Keratinocyte (primary cell): Measurements from ENCODE around the gene RAD18.

Source experiments
- CTCF ChIP-seq, 3 experiments: IDR thresholded peaks in 1 of 3; conservative IDR thresholded peaks in 1 of 3; optimal IDR thresholded peaks in 1 of 3; 2 replicates in 2 of 3; 3 replicates in 1 of 3; pipeline versions ENCODE3 to v1.5.1; 2011; ENCODE audit warnings: low read length in 3 of 3, mild to moderate bottlenecking in 3 of 3, moderate library complexity in 2 of 3, control low read depth in 1 of 3, inconsistent platforms in 1 of 3; ENCODE audit not compliant: insufficient read depth in 2 of 3; ENCODE audit errors: extremely low read depth in 1 of 3
- EZH2 ChIP-seq: IDR thresholded peaks from one replicate; pipeline ENCODE4 v1.6.1; 2012; ENCODE audit warnings: inconsistent platforms, mild to moderate bottlenecking, low read length, moderate library complexity

- TF ChIP-seq CTCF (optimal IDR thresholded peaks at IDR 0.05 in 1 of 3, IDR thresholded peaks at IDR 0.05 in 1 of 3, conservative IDR thresholded peaks at IDR 0.05 in 1 of 3; ENCODE audit: extremely low read depth in 1 of 3, insufficient read depth in 2 of 3, low read length in 3 of 3) (no peak), EZH2 (no peak)
These were observed 77.5 kb downstream of the RAD18 start for GRCh38 chr3:8885536-8886316.
